Lung (tissue), 12 donors: Measurements from ENCODE around the gene DCAKD. TPM values are rescaled to one million over a fixed set of nuclear protein-coding genes. Genes with fewer than 3 reads are reported as not detected.
"Not testable (repeated sequence)": the region's sequence is repeated elsewhere in the genome, so short reads cannot be mapped to it uniquely, and the experiment has no call there.

Source experiments
- ATAC-seq: fragments of 200-7000 bp; cut with Tn5 transposase; one replicate; pipeline ENCODE4 v1.9.1; 2020; ENCODE audit warnings: moderate number of reproducible peaks; ENCODE audit not compliant: insufficient read depth, low FRiP score
- DNase-seq, 3 donors: peaks; one replicate each; pipeline ENCODE4 v3.0.0-alpha.2; 2013 to 2017
- H3K27ac ChIP-seq, 2 donors: one replicate each; pipeline ENCODE4 v1.5.1; 2013; ENCODE audit warnings: mild to moderate bottlenecking in 2 of 2, moderate library complexity in 2 of 2, control low read depth in 1 of 2, inconsistent platforms in 1 of 2, low read depth in 1 of 2, low read length in 1 of 2
- H3K27me3 ChIP-seq, 3 donors: one replicate each; pipeline ENCODE4 v1.5.1; 2013; ENCODE audit warnings: low read length in 2 of 3; ENCODE audit not compliant: control insufficient read depth in 3 of 3, insufficient read depth in 3 of 3
- H3K36me3 ChIP-seq, 4 donors: one replicate each; pipeline ENCODE4 v1.5.1; 2013; ENCODE audit warnings: low read length in 4 of 4, mild to moderate bottlenecking in 1 of 4, moderate library complexity in 1 of 4; ENCODE audit not compliant: control insufficient read depth in 4 of 4, insufficient read depth in 4 of 4
- H3K4me1 ChIP-seq, 5 donors: one replicate each; pipeline ENCODE4 v1.5.1; 2013; ENCODE audit warnings: low read length in 5 of 5, mild to moderate bottlenecking in 2 of 5, moderate library complexity in 1 of 5; ENCODE audit not compliant: control insufficient read depth in 5 of 5, insufficient read depth in 5 of 5
- H3K4me3 ChIP-seq: one replicate; pipeline ENCODE4 v1.5.1; 2013; ENCODE audit warnings: mild to moderate bottlenecking, control low read depth, moderate library complexity
- H3K9ac ChIP-seq, 2 donors: one replicate each; pipeline ENCODE4 v1.5.1; 2013; ENCODE audit warnings: low read length in 2 of 2, control low read depth in 1 of 2; ENCODE audit not compliant: insufficient read depth in 1 of 2
- H3K9me3 ChIP-seq, 4 donors: one replicate each; pipeline ENCODE4 v1.5.1; 2013; ENCODE audit warnings: low read length in 3 of 4, mild to moderate bottlenecking in 1 of 4, moderate library complexity in 1 of 4; ENCODE audit not compliant: control insufficient read depth in 4 of 4, insufficient read depth in 3 of 4
- CTCF ChIP-seq: IDR thresholded peaks from 2 replicates; pipeline ENCODE4 v1.5.1; 2012; ENCODE audit warnings: mild to moderate bottlenecking; ENCODE audit errors: control extremely low read depth, extremely low read depth
- WGBS, 2 donors: extraction: QIAGEN DNeasy Blood & Tissue Kit; methylation state at CpG; one replicate each; pipeline ENCODE4 v1.1.7; 2013; 5-methylcytosine and 5-hydroxymethylcytosine counted together
- polyA plus RNA-seq, 2 donors: library from polyadenylated mRNA; stranded (reverse); fragments of 200-250 nt; gene quantifications; one replicate each; pipeline ENCODE4 v1.2.1, GENCODE V29; 2013
- total RNA-seq, 2 donors: library from RNA; depleted of rRNA in 1 of 2; stranded (reverse); fragments of >200 nt in 1 of 2; gene quantifications; one replicate each; pipeline ENCODE4 v1.2.1, GENCODE V29; 2014 to 2021
- donor health status: control.
- donor health status: control.
- donor health status: Bipolar disorder and iron deficiency.
- donor health status: healthy.
- donor health status: DM: yes; HTN: yes; CAD: no.

Gene DCAKD
- total and polyA plus RNA-seq, 4 donors: 11.8 to 28.8 (median 20.2) TPM

- ATAC-seq: peak; percentile 3
- Histone ChIP-seq H3K4me1 (peaks cover 0 to 13% (median 6%) of the 10 kb centered on the region in 5 donors), H3K27me3 (no peaks in the 10 kb centered on the region), H3K36me3 (peaks cover 0 to 2% (median 0%) of the 10 kb centered on the region in 4 donors), H3K9me3 (no peaks in the 10 kb centered on the region), H3K4me3 (peak overlapping the region; percentile 4), H3K27ac (peak overlapping the region; percentile 84 to 90), H3K9ac (peak overlapping the region; percentile 73 to 85)
- peak; percentile 38 to 56 (median 49) for DNase-seq
- TF ChIP-seq CTCF: no peak
- WGBS, 2 donors: 10 to 15% methylated on average over 30 to 34 of the region's 36 CpGs
These were observed 780 bp upstream of the DCAKD start for GRCh38 chr17:45052052-45052772.

- H3K27ac ChIP-seq, H3K27me3 ChIP-seq, H3K4me3 ChIP-seq, H3K36me3 ChIP-seq, H3K9ac ChIP-seq, H3K9me3 ChIP-seq, DNase-seq, ATAC-seq: not testable (repeated sequence)
- WGBS, 2 donors: 0% methylated on average over 4 of the region's 54 CpGs; no CpG with 5 or more reads in 1 of the 2 donors
- peaks cover 0 to 13% (median 6%) of the 10 kb centered on the region in 5 donors for H3K4me1 ChIP-seq
These were observed 254 bp upstream of the DCAKD start for GRCh38 chr17:45051720-45052051.

- Histone ChIP-seq H3K4me1 (peaks cover 0 to 13% (median 6%) of the 10 kb centered on the region in 5 donors), H3K9ac (peak overlapping the region; percentile 88 to 93)
These were observed 862 bp downstream of the DCAKD start for GRCh38 chr17:45050481-45051059.

More at GRCh38 chr17:45050481-45051059, 862 bp downstream of the DCAKD start:
- Histone ChIP-seq H3K27me3 (no peaks in the 10 kb centered on the region), H3K4me3 (peak overlapping the region; percentile 65), H3K9me3 (no peaks in the 10 kb centered on the region), H3K36me3 (peaks cover 0 to 1% (median 0%) of the 10 kb centered on the region in 4 donors), H3K27ac (peak overlapping the region; percentile 92 to 98)
- TF ChIP-seq CTCF: no peak
- ATAC-seq (no peak), DNase-seq (peak in 2 of 3 donors; percentile 21 to 43)
- WGBS, 2 donors: 3 to 7% methylated on average over 14 of the region's 14 CpGs
